Measurements from ENCODE around the gene MRTFA. TPM values are rescaled to one million over a fixed set of nuclear protein-coding genes. Genes with fewer than 3 reads are reported as not detected.

MRTFA gene
- total RNA-seq, 3 donors from 2014 or later (not counting 1 experiment from before 2014, with no cell fraction given), result 81.8 to 91.9 (median 83.5) TPM

- Histone ChIP-seq H3K27ac (ENCODE audit: low read length) (no peak overlapping the region), H3K36me3 (ENCODE audit: control insufficient read depth, insufficient read depth, low read length) (no peaks in the 10 kb centered on the region), H3K9me3 (ENCODE audit: control insufficient read depth, insufficient read depth, low read length) (no peaks in the 10 kb centered on the region), H3K4me3 (ENCODE audit: low read length) (no peak overlapping the region), H3K27me3 (ENCODE audit: control insufficient read depth, insufficient read depth, low read length) (no peaks in the 10 kb centered on the region), H3K4me1 (ENCODE audit: control insufficient read depth, insufficient read depth, low read length) (peaks cover 10% of the 10 kb centered on the region)
- DNase-seq, result no peak
- WGBS (ENCODE audit: insufficient coverage), result 43% methylated on average over 4 of the region's 4 CpGs
- Mint-ChIP-seq H3K4me1 (peaks cover 35 to 42% of the 10 kb centered on the region in 2 donors), H3K36me3 (no peaks in the 10 kb centered on the region), H3K27ac (no peak overlapping the region), H3K9me3 (no peaks in the 10 kb centered on the region), H3K4me3 (no peak overlapping the region), H3K27me3 (ENCODE audit: low read depth in 2 of 2) (no peaks in the 10 kb centered on the region)
- no peak for ATAC-seq
- intact Hi-C loops (cut with micrococcal nuclease), result no loop called here
- no peak for TF ChIP-seq CTCF (IDR thresholded peaks at IDR 0.05)
These were observed 248.3 kb downstream of the MRTFA start for GRCh38 chr22:40388231-40388630.

GRCh38 chr22:40387746-40388145 lies 248.8 kb downstream of the MRTFA start:
- H3K4me3 ChIP-seq (ENCODE audit: low read length), result no peak overlapping the region
- peaks cover 10% of the 10 kb centered on the region for H3K4me1 ChIP-seq (ENCODE audit: control insufficient read depth, insufficient read depth, low read length)
- Mint-ChIP-seq H3K9me3 (no peaks in the 10 kb centered on the region), H3K27ac (no peak overlapping the region), H3K36me3 (no peaks in the 10 kb centered on the region), H3K27me3 (ENCODE audit: low read depth in 2 of 2) (no peaks in the 10 kb centered on the region), H3K4me3 (no peak overlapping the region), H3K4me1 (peaks cover 37 to 43% of the 10 kb centered on the region in 2 donors)
- no peaks in the 10 kb centered on the region for H3K27me3 ChIP-seq (ENCODE audit: control insufficient read depth, insufficient read depth, low read length)
- no peaks in the 10 kb centered on the region for H3K36me3 ChIP-seq (ENCODE audit: control insufficient read depth, insufficient read depth, low read length)
- ATAC-seq, result no peak
- intact Hi-C loops (cut with micrococcal nuclease), result no loop called here
- TF ChIP-seq CTCF (IDR thresholded peaks at IDR 0.05), result no peak
- DNase-seq, result no peak
- H3K27ac ChIP-seq (ENCODE audit: low read length), result no peak overlapping the region
- 44% methylated on average over 5 of the region's 5 CpGs for WGBS (ENCODE audit: insufficient coverage)
- no peaks in the 10 kb centered on the region for H3K9me3 ChIP-seq (ENCODE audit: control insufficient read depth, insufficient read depth, low read length)

GRCh38 chr22:40385036-40385782 lies 251.3 kb downstream of the MRTFA start:
- H3K4me1 ChIP-seq (ENCODE audit: control insufficient read depth, insufficient read depth, low read length), result peaks cover 10% of the 10 kb centered on the region
- intact Hi-C loops (cut with micrococcal nuclease), result no loop called here
- peak in 1 of 2 donors; percentile 77 for DNase-seq

More at GRCh38 chr22:40385036-40385782, 251.3 kb downstream of the MRTFA start:
- Histone ChIP-seq H3K27ac (ENCODE audit: low read length) (peak overlapping the region; percentile 58), H3K27me3 (ENCODE audit: control insufficient read depth, insufficient read depth, low read length) (no peaks in the 10 kb centered on the region), H3K36me3 (ENCODE audit: control insufficient read depth, insufficient read depth, low read length) (no peaks in the 10 kb centered on the region), H3K4me3 (ENCODE audit: low read length) (peak overlapping the region; percentile 6), H3K9me3 (ENCODE audit: control insufficient read depth, insufficient read depth, low read length) (no peaks in the 10 kb centered on the region)
- H3K4me1 Mint-ChIP-seq, result peaks cover 29 to 39% of the 10 kb centered on the region in 2 donors
- 7% methylated on average over 10 of the region's 10 CpGs for WGBS (ENCODE audit: insufficient coverage)
- H3K27ac Mint-ChIP-seq, result peak overlapping the region; percentile 39 to 63
- H3K27me3 Mint-ChIP-seq (ENCODE audit: low read depth in 2 of 2), result no peaks in the 10 kb centered on the region
- H3K4me3 Mint-ChIP-seq, result peak overlapping the region; percentile 82
- TF ChIP-seq CTCF (IDR thresholded peaks at IDR 0.05), result no peak
- peak; percentile 58 to 78 (median 69) for ATAC-seq
- no peaks in the 10 kb centered on the region for H3K9me3 Mint-ChIP-seq
- no peaks in the 10 kb centered on the region for H3K36me3 Mint-ChIP-seq
